Stimulated activated CD4-positive, alpha-beta T cell treated with anti-CD3 and anti-CD28 coated beads, Interleukin-4, amount 100 ng/mL, for 48 hours (primary cell): ENCODE results near the gene MAP2K5.

Experiments used
- DNase-seq, 2 donors: peaks; one replicate each; pipeline ENCODE4 v3.0.0-alpha.2; 2020; ENCODE audit warnings: low read depth in 2 of 2

The MAP2K5 gene

GRCh38 chr15:67521783-67522568 is 20.5 kb upstream of the MAP2K5 start:
- DNase-seq = no peak

DNA sequence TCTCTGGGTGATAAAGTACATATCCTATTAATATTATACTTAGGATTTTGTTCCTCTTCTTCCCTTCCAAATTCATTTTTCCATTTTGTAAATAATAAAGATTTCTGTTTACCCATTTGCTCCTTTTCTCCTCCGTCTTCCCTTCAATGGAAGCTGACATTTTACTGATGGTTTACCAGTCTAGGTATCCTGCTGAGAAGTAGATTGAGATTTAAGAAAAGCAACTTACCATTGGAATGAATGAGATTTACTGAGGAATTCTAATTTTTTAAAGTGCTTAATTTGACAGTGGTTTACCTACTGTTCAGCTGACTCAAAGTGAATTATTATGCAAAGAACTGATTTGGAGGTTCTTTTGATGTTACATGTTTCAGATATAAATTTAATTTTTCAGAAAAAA is 19.2 kb upstream of the MAP2K5 start:
- DNase-seq = no peak

GRCh38 chr15:67524235-67524634 is 18.3 kb upstream of the MAP2K5 start:
- DNase-seq = no peak

GRCh38 chr15:67528513-67528912 is 14.0 kb upstream of the MAP2K5 start:
- no peak for DNase-seq

- no peak for DNase-seq
Measured at GRCh38 chr15:67531379-67531914, 11.1 kb upstream of the MAP2K5 start.

- no peak for DNase-seq
Measured at GRCh38 chr15:67533873-67534272, 8.6 kb upstream of the MAP2K5 start.

DNA sequence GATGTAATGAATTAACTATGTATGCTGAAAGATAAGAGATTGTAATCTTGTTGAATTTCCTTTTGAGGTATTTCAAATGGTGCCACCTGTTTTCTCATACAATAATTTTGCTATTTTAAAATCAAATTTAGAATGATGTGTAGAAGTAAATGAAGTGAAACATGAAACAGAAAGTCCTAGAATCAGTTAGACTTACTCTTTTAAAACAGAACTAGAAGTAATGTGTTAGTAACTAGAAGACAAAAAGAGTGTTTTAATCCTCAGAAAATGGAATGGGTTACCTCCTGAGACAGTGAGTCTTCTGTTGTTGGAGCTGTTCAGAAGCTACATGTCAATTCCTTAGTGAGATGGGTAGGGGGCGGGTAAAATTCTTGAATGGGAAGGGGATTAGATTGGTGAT is 8.1 kb upstream of the MAP2K5 start:
- DNase-seq = no peak

DNA sequence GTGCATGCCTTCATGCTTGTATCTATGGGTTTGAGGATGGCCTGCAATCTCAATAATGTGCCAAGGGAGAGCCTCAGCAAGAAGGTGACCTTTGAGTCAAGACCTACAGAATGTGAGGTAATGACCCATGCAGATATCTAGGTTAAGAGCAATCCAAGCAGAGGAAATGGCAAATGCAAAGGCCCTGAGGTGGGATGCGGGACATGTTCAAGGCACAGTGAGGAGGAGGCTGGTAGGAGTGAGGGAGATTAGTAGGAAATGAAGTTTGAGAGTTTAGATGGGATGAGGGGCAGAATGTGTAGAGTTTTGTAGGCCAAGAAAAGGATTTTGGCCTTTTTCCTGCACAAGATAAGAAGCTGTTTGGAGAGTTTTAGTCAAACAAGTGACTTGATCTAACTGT is 4.7 kb upstream of the MAP2K5 start:
- no peak for DNase-seq

DNA sequence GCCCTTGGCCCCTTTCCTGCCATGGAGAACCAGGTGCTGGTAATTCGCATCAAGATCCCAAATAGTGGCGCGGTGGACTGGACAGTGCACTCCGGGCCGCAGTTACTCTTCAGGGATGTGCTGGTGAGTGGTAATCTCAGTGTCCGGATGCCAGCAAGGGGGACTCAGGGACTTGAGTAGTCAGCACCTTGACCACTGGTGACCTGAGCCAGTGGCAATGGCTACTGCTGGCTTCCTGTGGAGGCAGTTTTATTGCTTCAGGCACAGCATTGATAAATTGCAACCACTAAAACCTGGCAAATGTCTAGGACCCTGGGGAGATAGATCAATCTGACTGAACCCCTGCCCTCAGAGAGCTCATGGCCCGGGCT is 830 bp downstream of the MAP2K5 start:
- no peak for DNase-seq

- no peak for DNase-seq
Measured at GRCh38 chr15:67544475-67544874, 2.0 kb downstream of the MAP2K5 start.

DNA sequence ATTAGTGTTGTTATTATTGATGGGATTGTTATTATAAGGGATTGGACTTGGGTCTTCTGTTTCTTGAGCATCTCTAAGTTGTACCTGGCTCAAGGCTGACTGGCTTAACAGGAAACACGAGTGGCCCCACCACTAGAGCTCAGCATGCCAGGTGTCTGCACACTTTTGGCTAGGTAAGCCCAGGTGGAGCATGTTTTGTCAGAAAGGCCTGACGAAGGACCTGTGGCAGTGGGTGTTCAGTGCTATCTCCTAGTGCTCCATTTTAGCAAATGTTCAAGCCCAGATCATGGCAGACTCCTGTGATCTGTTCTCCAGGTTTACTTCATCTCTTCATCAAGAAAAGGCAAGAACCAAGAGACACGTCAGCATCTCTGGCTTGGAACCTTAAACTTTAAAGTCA is 3.4 kb downstream of the MAP2K5 start:
- DNase-seq = no peak

DNA sequence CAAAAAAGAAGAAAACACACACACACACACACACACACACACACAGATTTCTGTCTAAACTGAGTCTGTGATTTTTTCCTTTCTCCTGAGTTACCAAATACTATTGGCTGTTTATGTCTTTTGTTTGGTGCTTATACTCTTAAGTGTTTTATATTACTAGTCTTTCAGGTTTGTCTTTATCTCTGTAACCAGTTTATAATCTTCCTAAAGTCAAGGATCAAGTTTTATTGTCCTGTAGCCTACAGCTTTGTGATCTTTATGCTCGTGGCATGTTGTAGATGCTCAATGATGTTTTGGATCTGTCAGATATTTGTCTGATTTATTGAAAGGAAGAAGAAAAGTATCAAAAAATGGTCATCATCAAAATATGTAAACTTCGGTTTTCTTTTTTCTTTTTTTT is 4.6 kb downstream of the MAP2K5 start:
- DNase-seq = no peak

GRCh38 chr15:67547836-67548235 is 5.3 kb downstream of the MAP2K5 start:
- no peak for DNase-seq

GRCh38 chr15:67548236-67548852 is 5.8 kb downstream of the MAP2K5 start:
- no peak for DNase-seq

- DNase-seq = no peak
Measured at GRCh38 chr15:67548862-67549651, 6.6 kb downstream of the MAP2K5 start.

DNA sequence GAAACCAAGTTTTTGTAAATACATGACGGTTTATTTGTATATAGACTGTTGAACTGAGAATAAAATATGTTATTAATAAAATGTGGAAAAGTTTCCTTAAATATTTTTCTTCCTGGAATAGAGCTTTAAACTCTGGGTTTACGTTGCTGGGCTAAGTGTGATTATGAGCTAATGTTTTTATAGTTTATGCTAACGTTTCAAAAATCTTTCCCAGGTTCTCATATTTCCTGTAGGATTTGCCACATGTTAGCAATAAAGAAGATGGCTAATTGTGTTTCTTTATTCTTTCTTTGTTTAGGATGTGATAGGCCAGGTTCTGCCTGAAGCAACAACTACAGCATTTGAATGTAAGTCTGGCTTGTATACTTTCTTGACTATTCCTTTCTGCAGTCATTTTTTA is 7.2 kb downstream of the MAP2K5 start:
- DNase-seq = no peak

DNA sequence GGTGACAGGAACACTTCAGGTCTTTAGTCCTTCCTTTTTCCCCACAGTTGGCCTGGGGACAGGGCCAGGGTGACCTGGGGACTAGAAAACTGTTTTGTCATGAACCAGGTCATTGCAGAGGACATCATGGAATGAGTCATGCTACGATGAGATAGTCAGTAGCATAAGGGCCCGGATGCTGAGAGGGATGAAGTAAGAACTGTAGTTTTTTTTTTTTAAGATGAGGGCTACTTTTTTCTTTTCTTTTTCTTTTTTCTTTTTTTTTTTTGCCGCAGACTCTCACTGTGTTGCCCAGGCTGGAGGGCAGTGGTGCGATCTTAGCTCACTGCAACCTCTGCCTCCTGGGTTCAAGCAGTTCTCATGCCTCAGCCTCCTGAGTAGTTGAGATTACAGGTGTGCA is 8.0 kb downstream of the MAP2K5 start:
- DNase-seq = no peak

- DNase-seq = no peak
Measured at GRCh38 chr15:67551207-67551743, 8.8 kb downstream of the MAP2K5 start.

- DNase-seq = no peak
Measured at GRCh38 chr15:67554580-67554979, 12.1 kb downstream of the MAP2K5 start.

GRCh38 chr15:67556976-67557570 is 14.6 kb downstream of the MAP2K5 start:
- DNase-seq = no peak

- DNase-seq = no peak
Measured at GRCh38 chr15:67558502-67558901, 16.0 kb downstream of the MAP2K5 start.

- DNase-seq = no peak
Measured at GRCh38 chr15:67559158-67559557, 16.7 kb downstream of the MAP2K5 start.
